Measurements from ENCODE around the gene HOXA11.
A peak's percentile ranks its signal among the peaks of the same experiment; 100 is the strongest.

Gene HOXA11

DNA sequence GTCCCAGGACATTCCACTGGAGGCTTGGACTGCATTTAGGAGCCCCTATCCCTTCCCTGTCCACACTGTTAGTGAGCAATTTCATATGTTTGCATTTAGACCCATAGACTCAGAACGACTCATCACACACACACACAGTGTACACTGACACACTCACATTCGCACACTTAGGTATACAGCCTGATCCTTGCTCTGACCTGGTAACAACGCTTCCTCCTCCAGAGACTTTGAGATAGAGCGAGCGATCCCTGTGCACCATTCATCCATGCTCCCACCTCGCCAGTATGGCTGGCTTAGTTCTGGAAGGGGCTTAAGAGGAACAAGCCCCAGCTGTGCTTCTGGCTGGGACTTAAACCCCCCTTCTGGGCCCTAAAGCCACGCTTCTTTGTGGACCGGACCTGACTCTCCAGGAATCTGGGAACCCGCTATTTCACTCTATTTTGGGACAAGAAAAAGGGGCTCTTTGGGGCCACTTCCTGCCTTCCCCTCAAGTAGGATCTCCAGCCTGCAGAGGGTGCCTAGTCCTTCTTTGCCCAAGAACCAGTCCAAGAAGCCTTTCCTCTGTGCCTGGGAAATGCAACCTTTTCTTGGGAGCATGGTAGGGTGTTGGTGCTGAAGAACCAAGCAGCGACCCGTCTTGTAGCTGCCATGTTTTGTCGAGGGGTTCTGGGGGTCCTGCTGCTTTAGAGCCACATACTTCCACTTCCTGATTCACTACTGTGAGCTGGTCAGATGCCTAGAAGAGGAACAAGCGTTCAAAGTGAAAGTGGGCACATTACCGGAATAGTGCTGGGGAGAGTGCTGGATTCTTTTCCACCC lies 15.9 kb upstream of the HOXA11 start:
- peak overlapping the region; percentile 88 for H3K4me3 ChIP-seq (ENCODE audit: low read depth, low read length)
- peak; percentile 93 for DNase-seq (ENCODE audit: low read depth)
- TF ChIP-seq, protein P1, sequence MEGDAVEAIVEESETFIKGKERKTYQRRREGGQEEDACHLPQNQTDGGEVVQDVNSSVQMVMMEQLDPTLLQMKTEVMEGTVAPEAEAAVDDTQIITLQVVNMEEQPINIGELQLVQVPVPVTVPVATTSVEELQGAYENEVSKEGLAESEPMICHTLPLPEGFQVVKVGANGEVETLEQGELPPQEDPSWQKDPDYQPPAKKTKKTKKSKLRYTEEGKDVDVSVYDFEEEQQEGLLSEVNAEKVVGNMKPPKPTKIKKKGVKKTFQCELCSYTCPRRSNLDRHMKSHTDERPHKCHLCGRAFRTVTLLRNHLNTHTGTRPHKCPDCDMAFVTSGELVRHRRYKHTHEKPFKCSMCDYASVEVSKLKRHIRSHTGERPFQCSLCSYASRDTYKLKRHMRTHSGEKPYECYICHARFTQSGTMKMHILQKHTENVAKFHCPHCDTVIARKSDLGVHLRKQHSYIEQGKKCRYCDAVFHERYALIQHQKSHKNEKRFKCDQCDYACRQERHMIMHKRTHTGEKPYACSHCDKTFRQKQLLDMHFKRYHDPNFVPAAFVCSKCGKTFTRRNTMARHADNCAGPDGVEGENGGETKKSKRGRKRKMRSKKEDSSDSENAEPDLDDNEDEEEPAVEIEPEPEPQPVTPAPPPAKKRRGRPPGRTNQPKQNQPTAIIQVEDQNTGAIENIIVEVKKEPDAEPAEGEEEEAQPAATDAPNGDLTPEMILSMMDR (IDR thresholded peaks at IDR 0.05; ENCODE audit: low read depth, low read length), result no peak
- TF ChIP-seq POLR2A (IDR thresholded peaks at IDR 0.05; ENCODE audit: extremely low read depth, insufficient read length) (peak; percentile 88), MYC (IDR thresholded peaks at IDR 0.05; ENCODE audit: low read depth, low read length) (peak; percentile 89)
- TF ChIP-seq, protein P2, sequence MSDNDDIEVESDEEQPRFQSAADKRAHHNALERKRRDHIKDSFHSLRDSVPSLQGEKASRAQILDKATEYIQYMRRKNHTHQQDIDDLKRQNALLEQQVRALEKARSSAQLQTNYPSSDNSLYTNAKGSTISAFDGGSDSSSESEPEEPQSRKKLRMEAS (IDR thresholded peaks at IDR 0.05; ENCODE audit: low read depth, low read length), result peak; percentile 67; the same call in 1 of the 2 replicates

DNA sequence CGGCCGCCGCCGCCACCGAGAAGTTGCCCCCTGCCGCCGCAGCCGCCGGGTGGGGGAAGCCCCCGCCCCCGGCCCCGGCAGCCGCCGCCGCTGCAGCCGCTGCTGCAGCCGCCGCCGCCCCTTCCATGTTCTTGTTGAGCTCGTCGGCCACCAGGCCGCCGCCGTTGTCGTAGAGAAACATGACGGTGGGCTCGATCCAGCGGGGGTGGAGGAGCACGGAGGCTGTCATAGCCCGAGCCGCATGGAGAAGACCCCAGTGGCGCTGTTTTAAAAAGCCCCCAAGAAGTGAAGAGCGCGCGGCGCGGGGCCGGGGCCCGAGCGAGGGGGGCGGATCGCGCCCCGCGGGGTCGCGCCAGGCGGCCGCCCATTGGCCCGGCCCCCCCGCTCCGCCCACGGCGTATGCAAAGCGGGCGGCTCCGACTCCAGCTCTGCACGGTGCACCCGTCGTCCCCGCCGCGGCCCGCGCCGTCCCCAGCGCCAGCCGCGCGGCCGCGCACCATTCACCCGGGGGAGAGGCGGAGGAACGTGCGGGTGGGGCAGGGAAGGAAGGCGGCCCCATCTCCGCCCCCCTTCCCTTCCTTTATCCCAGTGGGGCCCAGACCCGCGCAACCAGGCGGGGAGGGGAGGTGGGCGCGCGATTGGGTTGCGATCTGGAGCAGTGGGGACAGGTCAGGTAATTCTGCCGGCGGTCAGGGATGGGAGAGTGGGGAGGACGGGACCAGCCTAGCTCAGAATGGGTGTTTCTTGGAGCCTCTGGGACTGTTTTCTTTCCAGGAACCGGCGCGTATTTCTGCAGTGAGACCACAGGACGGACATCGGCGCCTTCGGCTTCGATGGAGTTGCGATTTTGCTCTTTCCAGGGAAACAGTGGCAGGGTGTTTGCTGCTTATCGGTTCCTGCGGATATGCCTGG lies 15.1 kb upstream of the HOXA11 start, which contains the start of gene HOXA13:
Gene HOXA13 (minus strand): TSS at position 243 of the 912 bp plus-strand sequence. CDS start 14 bp downstream, at position 229.
- peak; percentile 97 for DNase-seq (ENCODE audit: low read depth)
- H3K4me3 ChIP-seq (ENCODE audit: low read depth, low read length), result peak within 1 kb of the TSS; percentile 88
- TF ChIP-seq POLR2A (IDR thresholded peaks at IDR 0.05; ENCODE audit: extremely low read depth, insufficient read length), result peak; percentile 67
- TF ChIP-seq, protein P2 (IDR thresholded peaks at IDR 0.05; ENCODE audit: low read depth, low read length), result peak; percentile 64
- TF ChIP-seq, protein P1 (IDR thresholded peaks at IDR 0.05; ENCODE audit: low read depth, low read length), result no peak
- TF ChIP-seq MYC (IDR thresholded peaks at IDR 0.05; ENCODE audit: low read depth, low read length), result no peak; the same call in 1 of the 2 replicates

DNA sequence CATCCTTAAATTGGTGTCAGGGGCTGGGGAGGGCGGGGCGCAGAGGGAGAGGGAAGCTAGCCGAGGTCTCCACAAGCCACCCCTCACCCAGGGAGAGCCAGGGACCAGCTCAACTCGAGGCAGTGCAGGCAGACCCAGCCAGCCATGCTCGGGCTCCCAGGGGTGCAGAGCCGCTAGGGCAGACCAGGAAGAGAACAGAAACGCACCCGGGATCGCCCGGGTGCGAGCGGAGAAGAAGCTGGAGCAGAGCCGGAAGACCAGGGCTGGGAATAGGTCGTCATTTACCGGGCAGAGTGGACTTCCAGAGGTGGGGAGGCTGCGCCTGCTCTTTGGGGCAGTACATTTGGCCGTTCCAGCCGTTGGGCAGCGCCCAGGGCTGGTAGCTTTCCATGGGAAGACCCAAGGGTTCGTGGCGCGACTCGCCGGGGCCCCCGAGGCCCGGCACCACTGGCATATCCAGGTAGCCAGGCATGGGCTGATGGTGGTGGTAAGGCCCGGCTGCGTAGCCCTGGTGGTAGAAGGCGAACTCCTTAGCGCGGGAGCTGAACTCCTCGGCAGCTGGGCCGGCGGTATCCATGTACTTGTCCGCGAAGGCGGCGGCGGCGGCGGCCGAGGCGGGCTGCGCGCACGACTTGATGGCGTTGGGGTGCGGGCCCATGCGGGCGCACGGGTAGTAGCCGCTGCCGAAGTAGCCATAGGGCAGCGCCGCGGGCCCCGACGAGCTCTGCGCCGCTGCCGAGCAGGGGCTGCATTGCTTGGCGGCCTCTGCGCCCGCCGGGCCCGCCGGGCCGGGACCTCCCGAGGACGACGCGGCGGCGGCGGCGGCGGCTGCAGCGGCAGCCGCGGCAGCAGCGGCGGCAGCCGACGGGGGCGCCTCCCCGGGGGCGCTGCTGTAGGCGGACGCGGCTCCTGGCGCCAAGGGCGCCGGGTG lies 14.1 kb upstream of the HOXA11 start:
- peak; percentile 80 for DNase-seq (ENCODE audit: low read depth)
- peak overlapping the region; percentile 82 for H3K4me3 ChIP-seq (ENCODE audit: low read depth, low read length)

DNA sequence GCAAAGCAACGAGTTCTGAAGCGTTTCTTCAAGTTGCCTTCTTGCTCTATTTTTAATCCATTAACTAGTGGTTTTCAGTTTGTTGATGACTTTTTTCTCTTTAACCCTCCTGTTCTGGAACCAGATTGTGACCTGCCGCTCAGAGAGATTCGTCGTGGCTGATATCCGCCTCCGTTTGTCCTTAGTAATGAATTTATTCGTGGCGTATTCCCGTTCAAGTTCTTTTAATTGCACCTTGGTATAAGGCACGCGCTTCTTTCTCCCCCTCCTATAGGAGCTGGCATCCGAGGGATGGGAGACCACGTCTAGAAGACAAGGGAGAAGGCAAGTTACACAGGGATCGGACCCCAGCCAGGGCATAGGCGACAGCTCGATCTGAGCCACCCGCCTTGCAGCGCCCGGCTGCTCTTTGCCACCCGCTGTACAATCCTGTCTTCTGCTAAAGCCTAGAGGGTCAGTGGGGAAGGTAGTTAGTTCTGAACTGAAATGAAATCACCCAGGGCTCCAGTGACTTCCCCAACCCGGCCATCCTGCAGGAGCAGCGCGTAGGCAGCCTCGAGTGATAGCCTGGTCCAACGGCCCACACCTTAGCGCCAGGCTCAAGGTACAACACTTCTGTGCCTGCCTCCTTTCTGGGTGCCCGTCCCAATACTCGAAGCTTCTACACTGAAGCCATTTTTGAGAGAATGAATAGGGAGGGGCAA lies 13.3 kb upstream of the HOXA11 start:
- H3K4me3 ChIP-seq (ENCODE audit: low read depth, low read length), result peak overlapping the region; percentile 82
- peak; percentile 81 for DNase-seq (ENCODE audit: low read depth)
- TF ChIP-seq, protein P1 (IDR thresholded peaks at IDR 0.05; ENCODE audit: low read depth, low read length), result no peak
- TF ChIP-seq MYC (IDR thresholded peaks at IDR 0.05; ENCODE audit: low read depth, low read length) (peak; percentile 31; the same call in 1 of the 2 replicates), POLR2A (IDR thresholded peaks at IDR 0.05; ENCODE audit: extremely low read depth, insufficient read length) (no peak)
- TF ChIP-seq, protein P2 (IDR thresholded peaks at IDR 0.05; ENCODE audit: low read depth, low read length), result no peak

More for the DNA sequence above, 14.1 kb upstream of the HOXA11 start:
- TF ChIP-seq, protein P2 (IDR thresholded peaks at IDR 0.05; ENCODE audit: low read depth, low read length), result no peak
- TF ChIP-seq POLR2A (IDR thresholded peaks at IDR 0.05; ENCODE audit: extremely low read depth, insufficient read length), result no peak
- TF ChIP-seq, protein P1 (IDR thresholded peaks at IDR 0.05; ENCODE audit: low read depth, low read length), result no peak
- no peak for TF ChIP-seq MYC (IDR thresholded peaks at IDR 0.05; ENCODE audit: low read depth, low read length)
